Colon (tissue), 2 donors: ENCODE results near the gene FBXO39.
"Not testable (repeated sequence)": the region's sequence is repeated elsewhere in the genome, so short reads cannot be mapped to it uniquely, and the experiment has no call there.

ENCODE experiments used
- FAIRE-seq: peaks from 2 replicates; lab custom pipeline; 2012; peaks lifted over from hg19 to GRCh38; lab: Jason Lieb, UNC
- donor health status: control.
- donor health status: control.

Gene FBXO39

GRCh38 chr17:6775871-6776405 is at the start of gene FBXO39:
Gene FBXO39, plus strand, starts transcription at chr17:6776215. Its CDS starts 3,654 bp downstream, at chr17:6779869.
- FAIRE-seq: no peak

DNA sequence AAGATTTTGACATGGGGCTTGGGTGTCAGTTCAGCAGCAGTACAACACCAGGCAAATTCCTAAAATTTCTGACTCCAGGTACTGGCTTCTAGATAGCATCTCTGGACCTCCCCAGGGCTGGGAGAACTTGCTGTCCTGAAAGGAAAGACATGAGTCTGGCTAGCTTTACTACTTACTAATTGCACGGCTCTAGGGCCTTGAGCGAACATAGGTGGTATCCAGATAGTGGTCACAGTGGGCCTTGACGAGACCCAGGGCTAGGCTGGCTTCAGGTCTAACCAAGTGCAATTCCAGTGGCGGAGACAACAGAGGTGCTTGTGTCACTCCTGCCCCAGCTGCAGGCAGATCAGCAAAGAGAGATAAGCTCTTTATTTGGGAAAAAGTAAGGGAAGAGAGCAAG is 46.5 kb upstream of the FBXO39 start:
- no peak for FAIRE-seq

- FAIRE-seq: not testable (repeated sequence)
These were observed 29.4 kb upstream of the FBXO39 start for GRCh38 chr17:6746665-6747064.

DNA sequence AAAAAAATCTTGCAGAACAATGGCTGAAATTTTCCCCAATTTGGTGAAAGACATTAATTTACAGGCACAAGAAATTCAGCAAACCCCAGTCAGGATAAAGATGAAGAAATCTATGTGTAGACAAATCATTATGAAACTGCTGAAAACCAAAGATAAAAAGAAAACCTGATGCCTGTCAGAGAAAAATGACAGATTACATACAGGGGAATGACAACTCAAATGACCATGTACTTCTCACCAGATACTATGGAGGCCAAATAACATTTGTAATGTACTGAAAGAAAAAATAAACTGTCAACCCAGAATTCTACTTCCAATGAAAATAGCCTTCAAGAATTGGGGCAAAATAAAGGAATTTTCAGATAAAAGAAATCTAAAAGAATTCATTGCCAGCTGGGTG is 27.4 kb upstream of the FBXO39 start:
- no peak for FAIRE-seq

GRCh38 chr17:6749519-6749918 is 26.5 kb upstream of the FBXO39 start:
- FAIRE-seq: no peak

GRCh38 chr17:6752068-6752909 is 23.7 kb upstream of the FBXO39 start:
- FAIRE-seq: no peak

DNA sequence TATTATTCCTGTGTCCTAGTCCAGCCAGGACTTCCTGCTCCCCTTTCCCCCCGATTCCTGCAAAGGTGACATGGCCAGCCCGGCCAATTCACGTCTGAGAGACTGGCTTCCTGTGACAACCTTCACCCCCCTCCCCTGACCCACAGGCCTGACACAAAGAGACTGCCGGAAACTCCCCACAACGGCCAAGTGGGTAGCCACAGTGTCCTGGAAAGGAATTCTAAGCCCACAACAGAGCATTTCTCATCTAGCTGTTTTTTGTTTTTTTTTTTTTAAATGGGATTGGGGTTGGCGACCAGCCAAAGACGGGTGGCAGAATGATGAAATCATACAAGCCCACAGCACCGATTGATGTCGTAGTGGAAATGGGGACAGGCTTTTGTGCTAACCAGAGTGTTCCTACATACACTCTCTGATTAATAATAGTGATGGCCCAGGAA is 23.0 kb upstream of the FBXO39 start:
- no peak for FAIRE-seq

DNA sequence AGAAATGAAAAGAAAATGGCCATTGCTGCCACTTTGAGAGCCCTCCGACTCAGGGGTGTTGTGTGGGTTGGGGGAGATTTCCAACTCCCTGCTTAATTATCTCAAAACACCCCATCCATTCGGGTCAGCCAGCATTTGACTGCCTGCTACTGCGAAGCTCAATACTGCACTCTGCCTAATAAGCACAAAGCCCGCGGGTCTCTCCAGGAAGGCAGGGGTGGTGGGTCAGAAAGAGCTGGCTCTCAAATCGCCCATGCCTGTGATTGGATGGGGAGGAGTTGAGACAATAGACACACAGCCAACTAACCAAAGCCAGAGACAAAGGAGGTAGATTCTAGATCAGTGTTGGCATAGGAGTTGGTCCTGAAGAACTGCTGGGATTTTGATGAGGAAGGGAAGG is 22.5 kb upstream of the FBXO39 start:
- FAIRE-seq: no peak

GRCh38 chr17:6755281-6755680 is 20.7 kb upstream of the FBXO39 start:
- FAIRE-seq: no peak

GRCh38 chr17:6755731-6756184 is 20.3 kb upstream of the FBXO39 start, which contains the start of gene XAF1:
Gene XAF1, plus strand, starts transcription at chr17:6756046. Its CDS starts 33 bp downstream, at chr17:6756079.
- FAIRE-seq: no peak

GRCh38 chr17:6756425-6757031 is 19.5 kb upstream of the FBXO39 start:
- FAIRE-seq: no peak

DNA sequence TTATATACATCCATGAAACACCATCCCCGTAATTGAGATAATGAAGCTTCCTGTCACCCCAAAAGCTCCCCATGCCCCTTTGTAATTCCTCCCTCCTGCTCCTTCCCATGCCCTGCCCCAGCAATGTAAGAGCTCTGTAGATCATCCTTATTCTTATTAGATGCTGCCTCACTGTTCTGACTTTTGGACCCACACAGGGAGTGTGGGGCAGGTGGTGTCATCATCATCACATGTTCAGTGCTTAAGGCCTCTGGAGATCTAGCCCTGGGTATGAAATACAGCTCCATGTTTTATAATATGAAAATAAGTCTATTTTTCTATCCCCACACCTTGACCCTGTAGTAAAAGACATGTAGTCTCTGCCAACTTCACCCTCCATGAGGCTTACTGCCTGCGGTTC is 18.3 kb upstream of the FBXO39 start:
- FAIRE-seq: no peak

- FAIRE-seq: no peak
These were observed 14.2 kb upstream of the FBXO39 start for GRCh38 chr17:6761779-6762178.

DNA sequence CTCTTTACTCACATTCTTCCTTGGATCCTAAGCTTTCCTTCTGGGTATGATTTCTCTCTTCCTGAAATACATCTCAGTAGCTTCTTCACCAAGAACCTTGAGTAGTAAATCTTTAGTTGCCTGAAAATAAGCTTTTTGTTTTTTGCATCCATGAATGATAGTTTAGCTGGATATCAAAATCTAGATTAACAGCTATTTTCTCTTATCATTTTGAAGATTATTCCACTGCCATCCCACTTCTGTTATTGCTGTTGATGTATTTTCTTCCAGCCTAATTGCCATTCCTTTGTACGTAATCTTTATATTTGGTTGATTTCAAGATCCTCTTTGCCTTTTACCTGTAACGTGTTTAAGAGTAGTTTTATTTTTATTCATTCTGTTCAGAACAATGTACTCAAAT is 7.6 kb upstream of the FBXO39 start:
- no peak for FAIRE-seq

- no peak for FAIRE-seq
These were observed 4.0 kb upstream of the FBXO39 start for GRCh38 chr17:6772016-6772415.

DNA sequence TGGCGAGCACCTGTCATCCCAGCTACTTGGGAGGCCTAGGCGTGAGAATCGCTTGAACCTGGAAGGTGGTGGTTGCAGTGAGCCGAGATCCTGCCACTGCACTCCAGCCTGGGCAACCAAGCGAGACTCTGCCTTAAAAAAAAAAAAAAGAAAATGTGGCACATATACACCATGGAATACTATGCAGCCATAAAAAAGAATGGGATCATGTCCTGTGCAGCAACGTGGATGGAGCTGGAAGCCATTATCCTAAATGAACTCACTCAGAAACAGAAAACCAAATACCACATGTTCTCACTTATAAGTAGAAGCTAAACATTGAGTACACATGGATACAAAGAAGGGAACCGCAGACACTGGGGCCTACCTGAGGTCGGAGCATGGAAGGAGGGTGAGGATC is 1.1 kb upstream of the FBXO39 start:
- FAIRE-seq: not testable (repeated sequence)

DNA sequence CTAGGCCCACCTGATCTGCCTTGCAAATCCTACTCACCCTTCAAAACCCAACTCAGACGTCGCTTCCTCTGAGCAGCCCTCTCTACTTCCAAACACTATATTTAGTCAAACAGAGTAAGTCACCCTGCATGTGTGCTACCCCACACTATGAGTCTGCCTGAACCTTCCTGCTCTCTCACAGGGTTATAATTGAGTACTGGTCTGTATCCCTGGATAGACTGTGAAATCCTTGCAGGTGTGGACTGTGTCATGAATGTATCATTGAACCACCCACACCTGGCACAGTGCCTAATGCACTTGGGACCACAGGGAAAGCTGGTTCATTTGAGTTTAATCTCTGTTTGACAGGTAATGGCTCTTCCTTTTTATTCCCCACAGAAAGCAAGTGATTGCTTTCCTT is 3.4 kb downstream of the FBXO39 start:
- no peak for FAIRE-seq

GRCh38 chr17:6780001-6780400 is 4.0 kb downstream of the FBXO39 start:
- FAIRE-seq: no peak

DNA sequence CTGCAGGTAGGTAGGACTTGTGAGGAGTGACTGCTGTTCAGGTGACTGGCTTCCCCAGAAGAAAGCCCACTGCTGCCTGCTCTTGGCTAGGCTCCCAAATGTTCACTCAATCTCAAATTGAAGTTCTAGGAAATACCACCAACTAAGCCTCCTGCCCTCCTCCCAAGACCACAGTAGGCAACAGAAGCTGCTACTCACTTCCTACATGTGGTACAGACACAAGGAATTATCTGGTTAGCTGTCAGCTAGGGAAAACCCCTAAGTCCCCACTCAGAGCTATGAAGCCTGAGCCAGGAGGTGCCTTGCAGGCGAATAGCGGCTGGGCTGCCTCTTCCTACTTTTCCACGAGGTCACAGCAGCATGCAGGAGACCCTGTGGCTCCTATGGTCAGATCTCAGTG is 4.9 kb downstream of the FBXO39 start:
- no peak for FAIRE-seq

DNA sequence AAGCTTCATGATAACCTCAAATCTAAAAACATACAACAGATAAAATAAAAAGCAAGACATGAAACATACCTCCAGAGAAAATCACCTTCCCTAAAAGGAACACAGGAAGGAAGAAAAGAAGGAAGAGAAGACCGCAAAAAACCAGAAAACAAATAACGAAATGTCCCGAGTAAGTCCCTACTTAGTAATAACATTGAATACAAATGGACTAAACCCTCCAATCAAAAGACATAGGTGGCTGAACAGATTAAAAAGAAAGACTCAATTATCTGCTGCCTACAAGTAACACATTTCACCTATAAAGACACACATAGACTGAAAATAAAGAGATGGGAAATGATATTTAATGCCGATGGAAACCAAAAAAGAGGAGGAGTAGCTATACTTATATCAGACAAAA is 6.2 kb downstream of the FBXO39 start:
- no peak for FAIRE-seq

- no peak for FAIRE-seq
These were observed 10.6 kb downstream of the FBXO39 start for GRCh38 chr17:6786618-6787017.

DNA sequence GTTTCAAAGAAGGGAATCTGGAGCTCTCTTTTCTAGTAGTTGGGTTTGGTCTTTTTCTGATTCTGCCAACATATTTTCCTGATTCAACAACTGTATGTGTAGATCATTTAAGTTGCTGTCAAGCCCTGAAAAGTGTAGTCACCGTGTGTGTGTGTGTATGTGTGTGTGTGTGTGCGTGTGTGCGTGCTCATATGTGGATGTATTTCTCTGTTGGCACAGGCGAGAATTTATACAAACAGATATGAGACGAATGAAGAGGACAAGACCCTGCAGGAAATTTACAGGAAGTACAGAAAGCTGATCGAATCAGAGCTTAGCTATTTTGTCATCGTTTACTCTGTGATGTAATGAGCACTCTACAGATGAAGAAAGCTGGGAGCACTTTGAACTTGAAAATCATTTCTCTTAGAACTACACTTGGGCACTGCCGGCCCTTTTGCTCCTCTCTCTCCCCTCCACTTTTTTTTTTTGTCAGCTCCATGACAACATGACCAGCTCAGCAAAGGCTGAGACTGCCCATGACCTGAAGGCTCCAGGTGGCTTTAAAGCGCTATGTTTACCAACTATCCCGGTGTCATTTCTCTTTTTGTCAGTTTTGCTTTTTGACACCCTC is 11.2 kb downstream of the FBXO39 start:
- FAIRE-seq: no peak

GRCh38 chr17:6789146-6789545 is 13.1 kb downstream of the FBXO39 start:
- no peak for FAIRE-seq
